ENCODE measurements around the gene RERE. TPM values are rescaled to one million over a fixed set of nuclear protein-coding genes. Genes with fewer than 3 reads are reported as not detected.

RERE gene
- polyA plus RNA-seq, 1 of the 3 experiments (the other 2 are of a cell fraction) = 8.1 TPM

- Histone ChIP-seq H3K27ac (ENCODE audit: low read depth in 2 of 2, low read length in 1 of 2) (peak overlapping the region; percentile 64 to 77; a peak in 3 of 4 replicates), H3K36me3 (replicated peaks in 1 of 2; ENCODE audit: control insufficient read depth in 1 of 2, insufficient read depth in 2 of 2, low read length in 1 of 2) (peaks cover 25 to 28% of the 10 kb centered on the region in 2 experiments), H3K27me3 (ENCODE audit: insufficient read depth) (no peaks in the 10 kb centered on the region), H2AFZ (ENCODE audit: low read depth) (no peak overlapping the region), H3F3A (replicated peaks; ENCODE audit: insufficient read depth) (peaks cover 34% of the 10 kb centered on the region), H4K20me1 (ENCODE audit: insufficient read depth) (no peaks in the 10 kb centered on the region; the same call in 1 of the 2 replicates), H3K79me2 (ENCODE audit: insufficient read depth) (peaks cover 87% of the 10 kb centered on the region), H3K9me2 (no peaks in the 10 kb centered on the region), H3K4me2 (no peak overlapping the region), H3K4me1 (ENCODE audit: control insufficient read depth in 1 of 2, insufficient read depth in 2 of 2, low read depth in 1 of 2, low read length in 1 of 2) (peaks cover 42 to 59% of the 10 kb centered on the region in 2 experiments), H3K9ac (peak overlapping the region; percentile 24; the same call in 1 of the 2 replicates), H3K4me3 (ENCODE audit: low read depth in 2 of 2, low read length in 1 of 2) (no peak overlapping the region), H3K9me3 (no peaks in the 10 kb centered on the region)
- ChIA-PET POLR2A (no interaction called here), CTCF (no interaction called here)
- DNase-seq = no peak
- TF ChIP-seq JUND (IDR thresholded peaks at IDR 0.05) = no peak
- TF ChIP-seq USF1 (IDR thresholded peaks at IDR 0.05; ENCODE audit: borderline replicate concordance, low read depth) = no peak
- no peak for TF ChIP-seq SMC3 (IDR thresholded peaks at IDR 0.05; ENCODE audit: low read depth, low read length)
- TF ChIP-seq RFX5 (IDR thresholded peaks at IDR 0.05; ENCODE audit: low read length) = no peak
- TF ChIP-seq CTCF (IDR thresholded peaks at IDR 0.05) = no peak
- TF ChIP-seq FOSL2 (IDR thresholded peaks at IDR 0.05; ENCODE audit: borderline replicate concordance, low read depth) = no peak
- TF ChIP-seq RAD21 (IDR thresholded peaks at IDR 0.05; ENCODE audit: low read length) = no peak
- no peak for TF ChIP-seq USF2 (IDR thresholded peaks at IDR 0.05; ENCODE audit: borderline replicate concordance, low read depth, low read length)
- TF ChIP-seq EZH2phosphoT487 (IDR thresholded peaks at IDR 0.05; ENCODE audit: borderline replicate concordance, low read depth) = no peak
- no peak for TF ChIP-seq SIN3A (IDR thresholded peaks at IDR 0.05; ENCODE audit: borderline replicate concordance, low read depth, low read length)
- TF ChIP-seq GABPA (IDR thresholded peaks at IDR 0.05; ENCODE audit: low read depth) = no peak
- no peak for TF ChIP-seq YY1 (IDR thresholded peaks at IDR 0.05; ENCODE audit: low read depth)
- TF ChIP-seq RCOR1 (IDR thresholded peaks at IDR 0.05; ENCODE audit: low read length) = no peak
- TF ChIP-seq ELF1 (IDR thresholded peaks at IDR 0.05) = no peak
- TF ChIP-seq NFIC (IDR thresholded peaks at IDR 0.05; ENCODE audit: borderline replicate concordance) = no peak
- 91% methylated on average over 7 of the region's 7 CpGs for WGBS (ENCODE audit: low lambda C conversion rate)
Measured at GRCh38 chr1:8411803-8412182, 405.6 kb downstream of the RERE start.

GRCh38 chr1:8410791-8411190, 406.6 kb downstream of the RERE start:
- DNase-seq = no peak
- Histone ChIP-seq H3F3A (replicated peaks; ENCODE audit: insufficient read depth) (peaks cover 34% of the 10 kb centered on the region), H2AFZ (ENCODE audit: low read depth) (no peak overlapping the region), H3K79me2 (ENCODE audit: insufficient read depth) (peaks cover 92% of the 10 kb centered on the region), H3K4me2 (no peak overlapping the region), H3K27ac (ENCODE audit: low read depth in 2 of 2, low read length in 1 of 2) (peak overlapping the region in 1 of 2 experiments; percentile 77; a peak in 2 of 4 replicates), H3K9me2 (no peaks in the 10 kb centered on the region), H3K9ac (no peak overlapping the region), H3K27me3 (ENCODE audit: insufficient read depth) (no peaks in the 10 kb centered on the region), H4K20me1 (ENCODE audit: insufficient read depth) (no peaks in the 10 kb centered on the region; the same call in 1 of the 2 replicates), H3K4me3 (ENCODE audit: low read depth in 2 of 2, low read length in 1 of 2) (no peak overlapping the region), H3K4me1 (ENCODE audit: control insufficient read depth in 1 of 2, insufficient read depth in 2 of 2, low read depth in 1 of 2, low read length in 1 of 2) (peaks cover 42 to 56% of the 10 kb centered on the region in 2 experiments), H3K36me3 (replicated peaks in 1 of 2; ENCODE audit: control insufficient read depth in 1 of 2, insufficient read depth in 2 of 2, low read length in 1 of 2) (peaks cover 19 to 30% of the 10 kb centered on the region in 2 experiments), H3K9me3 (no peaks in the 10 kb centered on the region)
- CTCF ChIA-PET = interaction anchor here (0.9 to 1.4 kb wide), 2 partner anchors 187 to 438 kb away, joined by 3 to 4 read pairs; no protein-coding TSS in a partner anchor
- POLR2A ChIA-PET = no interaction called here
- WGBS (ENCODE audit: low lambda C conversion rate) = 98% methylated on average over 3 of the region's 3 CpGs
- no peak for TF ChIP-seq NFIC (IDR thresholded peaks at IDR 0.05; ENCODE audit: borderline replicate concordance)
- TF ChIP-seq FOSL2 (IDR thresholded peaks at IDR 0.05; ENCODE audit: borderline replicate concordance, low read depth) = no peak
- TF ChIP-seq TAF1 (IDR thresholded peaks at IDR 0.05; ENCODE audit: borderline replicate concordance, low read depth, low read length) = no peak
- TF ChIP-seq SMC3 (IDR thresholded peaks at IDR 0.05; ENCODE audit: low read depth, low read length) = no peak

Data from SK-N-SH (cell line).